Progenitor cell of endocrine pancreas (in vitro differentiated cells): ENCODE measurements around the gene HOXA4. TPM values are rescaled to one million over a fixed set of nuclear protein-coding genes. Genes with fewer than 3 reads are reported as not detected.

Experiments
- DNase-seq: peaks from one replicate; pipeline ENCODE4 v3.0.0; 2021; ENCODE audit warnings: low spot score; ENCODE audit not compliant: unreplicated experiment
- H3K27ac Mint-ChIP-seq: 2 replicates; pipeline ENCODE4 v1.8.0; 2021; ENCODE audit warnings: mild to moderate bottlenecking, moderate library complexity, mixed read lengths
- H3K27me3 Mint-ChIP-seq: 2 replicates; pipeline ENCODE4 v1.8.0; 2021; ENCODE audit warnings: mixed read lengths
- H3K36me3 Mint-ChIP-seq: 2 replicates; pipeline ENCODE4 v1.8.0; 2022; ENCODE audit warnings: mixed read lengths; ENCODE audit not compliant: insufficient read depth
- H3K4me1 Mint-ChIP-seq: 2 replicates; pipeline ENCODE4 v1.8.0; 2021; ENCODE audit warnings: low read depth, mixed read lengths
- H3K4me3 Mint-ChIP-seq: 2 replicates; pipeline ENCODE4 v1.8.0; 2021; ENCODE audit warnings: low read depth, mild to moderate bottlenecking, moderate library complexity, mixed read lengths
- H3K9me3 Mint-ChIP-seq: 2 replicates; pipeline ENCODE4 v1.8.0; 2021; ENCODE audit warnings: low read depth, mixed read lengths
- CTCF ChIP-seq: fragments of 200-600 bp; sonication (generic); IDR thresholded peaks from one replicate; pipeline ENCODE4 v1.5.0; 2021; ENCODE audit warnings: antibody characterized with exemption, mild to moderate bottlenecking; ENCODE audit not compliant: unreplicated experiment
- total RNA-seq: library from RNA; stranded (reverse); gene quantifications from 2 replicates; pipeline ENCODE4 v1.2.1, GENCODE V29; 2021

Gene HOXA4
- total RNA-seq, 1 donor from 2014 or later: 13.7 TPM

- H3K4me1 Mint-ChIP-seq: peaks cover 18% of the 10 kb centered on the region
- H3K9me3 Mint-ChIP-seq: no peaks in the 10 kb centered on the region
- TF ChIP-seq CTCF: no peak
- no peak overlapping the region for H3K27ac Mint-ChIP-seq
- H3K4me3 Mint-ChIP-seq: no peak overlapping the region
- no peak for DNase-seq
- peaks cover 94% of the 10 kb centered on the region for H3K27me3 Mint-ChIP-seq
- H3K36me3 Mint-ChIP-seq: peaks cover 1% of the 10 kb centered on the region
These were observed 22.4 kb upstream of the HOXA4 start for GRCh38 chr7:27152816-27153442.

- H3K9me3 Mint-ChIP-seq: no peaks in the 10 kb centered on the region
- H3K27ac Mint-ChIP-seq: no peak within 1 kb of the TSS
These were observed 21.6 kb upstream of the HOXA4 start, which contains the start of gene HOXA3 for GRCh38 chr7:27151931-27152815. Gene HOXA3, minus strand, starts transcription at chr7:27152583. Its CDS starts 41,943 bp downstream, at chr7:27110640.

GRCh38 chr7:27151341-27151930 lies 20.9 kb upstream of the HOXA4 start:
- TF ChIP-seq CTCF: no peak
- Mint-ChIP-seq H3K36me3 (peaks cover 2% of the 10 kb centered on the region), H3K4me1 (peaks cover 18% of the 10 kb centered on the region), H3K27ac (no peak overlapping the region), H3K27me3 (peaks cover 90% of the 10 kb centered on the region), H3K9me3 (no peaks in the 10 kb centered on the region), H3K4me3 (peak overlapping the region; percentile 66)
- DNase-seq: no peak

More at GRCh38 chr7:27151931-27152815, 21.6 kb upstream of the HOXA4 start, which contains the start of gene HOXA3:
- no peak for DNase-seq
- Mint-ChIP-seq H3K27me3 (peaks cover 89% of the 10 kb centered on the region), H3K4me1 (peaks cover 18% of the 10 kb centered on the region), H3K4me3 (peak within 1 kb of the TSS; percentile 66), H3K36me3 (peaks cover 1% of the 10 kb centered on the region)
- TF ChIP-seq CTCF: no peak

- Mint-ChIP-seq H3K27me3 (peaks cover 90% of the 10 kb centered on the region), H3K9me3 (no peaks in the 10 kb centered on the region), H3K4me3 (peak overlapping the region; percentile 66), H3K4me1 (peaks cover 17% of the 10 kb centered on the region), H3K36me3 (peaks cover 3% of the 10 kb centered on the region), H3K27ac (no peak overlapping the region)
- peak; percentile 87 for TF ChIP-seq CTCF
- DNase-seq: peak; percentile 63
These were observed 20.2 kb upstream of the HOXA4 start for GRCh38 chr7:27150568-27151340.
